Thyroid gland (tissue), 4 donors: ENCODE results near the gene GSTP1.

Source experiments
- CTCF ChIP-seq, 6 experiments: fragments of 200-600 bp in 3 of 6; fragments of 450-650 bp in 3 of 6; sonication (generic) in 3 of 6; IDR thresholded peaks; one replicate each; pipeline ENCODE4 v1.5.1; 2016 to 2019; ENCODE audit warnings: antibody characterized with exemption in 6 of 6, mild to moderate bottlenecking in 2 of 6, inconsistent platforms in 1 of 6, moderate library complexity in 1 of 6
- POLR2A ChIP-seq, 2 donors: fragments of 450-650 bp; IDR thresholded peaks; one replicate each; pipeline ENCODE4 v1.6.1; 2017; ENCODE audit warnings: antibody characterized with exemption in 2 of 2, mild to moderate bottlenecking in 2 of 2, moderate library complexity in 1 of 2

GRCh38 chr11:67592880-67593564 lies 9.4 kb downstream of the GSTP1 start:
- no peak for TF ChIP-seq CTCF (IDR thresholded peaks at IDR 0.05)
- TF ChIP-seq POLR2A (IDR thresholded peaks at IDR 0.05): no peak
